ENCODE measurements around the gene RNF19B.

DNA sequence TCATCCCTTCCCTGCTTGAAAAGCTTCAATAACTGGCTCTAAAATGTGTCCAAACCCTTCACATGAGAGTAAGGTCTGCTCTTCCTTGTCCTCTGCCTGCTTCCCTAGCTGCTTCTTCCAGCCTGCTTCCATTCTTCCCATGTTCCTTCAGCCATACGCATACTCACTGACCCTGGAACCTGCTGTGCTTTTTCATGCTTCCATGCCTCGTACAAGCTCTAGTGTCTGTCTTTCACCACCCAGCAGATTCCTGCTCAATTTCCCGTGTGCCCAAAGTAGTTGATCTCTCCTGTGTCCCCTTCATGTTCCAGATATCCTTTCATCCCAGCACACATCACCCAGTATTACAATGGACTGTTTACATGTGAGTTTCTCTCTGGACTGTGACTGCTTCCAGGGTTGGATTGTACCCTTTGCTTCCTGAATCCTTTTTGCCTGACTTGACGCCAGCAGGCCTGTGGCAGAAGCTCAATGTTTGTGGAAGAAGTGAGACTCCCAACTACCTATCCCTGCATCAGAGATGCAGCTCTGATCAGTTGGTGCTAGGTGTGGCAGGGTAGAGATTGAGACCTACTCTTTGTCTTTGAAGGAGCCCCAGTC, 35.9 kb upstream of the RNF19B start:
- TF ChIP-seq, protein P1, sequence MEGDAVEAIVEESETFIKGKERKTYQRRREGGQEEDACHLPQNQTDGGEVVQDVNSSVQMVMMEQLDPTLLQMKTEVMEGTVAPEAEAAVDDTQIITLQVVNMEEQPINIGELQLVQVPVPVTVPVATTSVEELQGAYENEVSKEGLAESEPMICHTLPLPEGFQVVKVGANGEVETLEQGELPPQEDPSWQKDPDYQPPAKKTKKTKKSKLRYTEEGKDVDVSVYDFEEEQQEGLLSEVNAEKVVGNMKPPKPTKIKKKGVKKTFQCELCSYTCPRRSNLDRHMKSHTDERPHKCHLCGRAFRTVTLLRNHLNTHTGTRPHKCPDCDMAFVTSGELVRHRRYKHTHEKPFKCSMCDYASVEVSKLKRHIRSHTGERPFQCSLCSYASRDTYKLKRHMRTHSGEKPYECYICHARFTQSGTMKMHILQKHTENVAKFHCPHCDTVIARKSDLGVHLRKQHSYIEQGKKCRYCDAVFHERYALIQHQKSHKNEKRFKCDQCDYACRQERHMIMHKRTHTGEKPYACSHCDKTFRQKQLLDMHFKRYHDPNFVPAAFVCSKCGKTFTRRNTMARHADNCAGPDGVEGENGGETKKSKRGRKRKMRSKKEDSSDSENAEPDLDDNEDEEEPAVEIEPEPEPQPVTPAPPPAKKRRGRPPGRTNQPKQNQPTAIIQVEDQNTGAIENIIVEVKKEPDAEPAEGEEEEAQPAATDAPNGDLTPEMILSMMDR (IDR thresholded peaks at IDR 0.05; ENCODE audit: insufficient read depth, low read depth, low read length): no peak
- TF ChIP-seq EZH2 (IDR thresholded peaks at IDR 0.05; ENCODE audit: insufficient read depth, low read length): no peak
